HG03439 (cell line): Measurements from ENCODE around the gene AFAP1.

Source experiments
- ATAC-seq: cut with Tn5 transposase; IDR thresholded peaks from one replicate; pipeline ENCODE4 v1.9.1; 2021; ENCODE audit warnings: mild to moderate bottlenecking, moderate library complexity; ENCODE audit not compliant: unreplicated experiment

The AFAP1 gene

DNA sequence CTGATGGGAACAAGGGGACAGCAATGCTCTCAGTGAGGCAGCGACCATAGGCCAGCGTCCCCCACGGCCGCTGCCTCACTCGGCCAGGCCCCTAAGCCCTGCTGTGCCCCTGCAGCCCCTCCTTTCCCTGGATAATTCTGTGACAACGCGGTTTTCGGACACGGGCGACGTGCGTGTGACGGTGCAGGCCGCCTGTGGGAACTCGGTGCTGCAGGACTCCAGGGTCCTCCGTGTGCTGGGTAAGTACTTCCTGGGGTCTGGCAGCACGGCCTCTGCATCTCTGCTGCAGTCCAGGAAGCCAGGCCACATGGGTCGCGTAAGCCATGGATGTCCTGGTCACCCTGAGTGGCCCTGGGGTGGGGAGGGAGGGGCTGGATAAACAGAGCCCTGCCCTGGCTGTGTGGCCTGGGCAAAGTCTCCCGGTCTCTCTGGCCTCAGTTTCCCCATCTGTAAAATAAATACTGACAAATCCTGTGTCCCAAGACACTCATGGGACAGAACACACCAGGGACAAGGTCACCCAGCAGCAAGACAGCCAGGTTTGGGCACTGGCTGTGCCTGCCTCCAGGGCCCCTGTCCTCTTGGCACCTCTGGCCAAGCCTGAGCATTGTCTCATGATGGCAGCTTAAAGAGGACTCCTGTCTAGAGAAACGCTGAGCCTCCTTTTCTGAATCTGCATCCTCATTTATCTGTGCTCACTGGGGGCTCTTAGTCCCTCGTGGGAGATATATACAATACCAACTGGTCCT lies 212.8 kb downstream of the AFAP1 start:
- ATAC-seq, result no peak

DNA sequence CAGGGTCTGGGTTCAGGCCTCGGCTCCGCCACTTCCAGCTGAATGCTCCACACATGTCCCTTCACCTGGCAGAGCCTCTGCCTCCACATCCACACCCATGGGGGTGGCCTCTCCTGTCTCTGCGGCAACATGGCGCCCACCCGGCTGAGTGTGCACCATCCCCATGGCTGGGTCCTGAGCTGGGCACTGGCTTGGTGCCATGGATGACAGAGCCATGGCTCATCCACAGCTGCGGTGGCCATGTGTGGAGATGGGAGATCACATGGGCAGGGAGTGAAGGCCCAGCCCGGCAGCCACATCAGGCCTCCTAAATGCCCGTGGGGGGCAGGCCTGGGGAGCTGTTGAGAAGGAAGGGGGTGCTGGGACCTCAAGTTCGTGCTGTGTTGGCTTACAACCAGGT lies 213.7 kb downstream of the AFAP1 start:
- ATAC-seq, result no peak

DNA sequence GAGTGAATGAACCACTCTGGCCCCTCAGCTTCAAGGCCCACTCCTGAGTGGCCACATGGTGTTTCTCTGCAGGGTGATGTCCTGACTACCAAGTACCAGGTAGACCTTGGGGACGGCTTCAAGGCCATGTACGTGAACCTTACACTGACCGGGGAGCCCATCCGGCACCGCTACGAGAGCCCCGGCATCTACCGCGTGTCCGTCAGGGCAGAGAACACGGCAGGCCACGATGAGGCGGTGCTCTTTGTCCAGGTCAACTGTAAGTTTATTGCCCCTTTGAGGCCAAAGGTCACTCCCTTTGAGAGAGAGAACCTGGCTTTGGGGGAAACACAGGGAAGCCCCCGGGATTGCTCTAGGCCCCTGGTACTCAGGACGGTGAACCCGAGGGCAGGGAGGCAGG lies 216.0 kb downstream of the AFAP1 start:
- ATAC-seq, result no peak

DNA sequence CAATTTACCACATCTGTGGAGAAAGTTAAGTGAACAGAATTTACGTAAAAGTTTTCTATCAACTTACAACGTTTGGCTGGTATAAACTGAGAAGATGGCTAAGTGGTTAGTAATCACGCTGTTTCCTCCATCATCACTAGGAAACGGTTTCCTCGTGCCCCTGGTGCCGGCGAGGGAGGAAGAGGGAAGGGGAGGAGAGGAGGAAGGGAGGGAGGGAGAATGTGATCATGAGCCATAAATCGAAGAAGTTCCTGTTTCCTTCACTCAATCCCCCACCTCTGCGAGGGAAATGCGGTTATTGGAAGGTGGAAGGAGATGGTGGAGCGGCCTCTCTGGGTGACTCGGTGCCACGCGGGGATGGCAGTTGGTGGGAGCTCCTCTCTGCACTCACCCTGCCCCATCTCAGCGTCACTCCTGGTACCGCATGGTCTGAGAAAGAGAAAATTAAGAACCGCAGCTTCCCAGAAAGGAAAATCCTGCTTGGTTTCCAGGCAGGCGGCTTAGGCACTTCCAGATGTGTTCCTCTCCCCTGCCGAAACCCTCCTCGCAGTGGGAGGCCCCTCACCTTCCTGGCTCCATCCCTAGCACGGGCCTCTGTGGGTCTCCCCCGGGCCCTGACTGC lies 216.8 kb downstream of the AFAP1 start:
- ATAC-seq, result no peak

DNA sequence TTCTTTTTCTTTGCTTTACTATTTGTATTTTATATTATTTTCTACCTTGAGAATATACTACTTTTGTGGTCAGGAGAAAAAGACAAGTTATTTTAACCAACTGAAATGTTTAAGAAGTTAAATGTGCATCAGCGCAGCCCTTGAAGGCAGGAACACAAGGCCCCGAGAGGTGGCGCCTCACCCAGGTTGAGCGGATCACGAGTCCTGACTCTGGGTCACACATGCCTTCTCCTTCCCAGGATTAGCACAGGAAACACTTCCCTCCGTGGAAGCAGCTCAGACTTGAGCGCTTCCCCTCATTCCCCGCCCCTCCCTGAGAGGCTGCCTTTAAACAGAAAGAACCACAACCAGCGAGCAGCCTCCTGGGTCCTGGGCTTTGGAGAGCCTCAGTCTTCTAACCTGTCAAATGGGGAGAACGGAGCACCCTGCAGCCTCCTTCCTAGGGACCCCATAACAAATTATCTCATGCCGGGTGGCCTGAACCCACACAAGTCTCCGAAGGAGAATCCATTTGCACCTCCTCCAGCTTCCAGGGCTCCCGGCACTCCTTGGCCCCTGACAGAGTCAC lies 217.6 kb downstream of the AFAP1 start:
- no peak for ATAC-seq

DNA sequence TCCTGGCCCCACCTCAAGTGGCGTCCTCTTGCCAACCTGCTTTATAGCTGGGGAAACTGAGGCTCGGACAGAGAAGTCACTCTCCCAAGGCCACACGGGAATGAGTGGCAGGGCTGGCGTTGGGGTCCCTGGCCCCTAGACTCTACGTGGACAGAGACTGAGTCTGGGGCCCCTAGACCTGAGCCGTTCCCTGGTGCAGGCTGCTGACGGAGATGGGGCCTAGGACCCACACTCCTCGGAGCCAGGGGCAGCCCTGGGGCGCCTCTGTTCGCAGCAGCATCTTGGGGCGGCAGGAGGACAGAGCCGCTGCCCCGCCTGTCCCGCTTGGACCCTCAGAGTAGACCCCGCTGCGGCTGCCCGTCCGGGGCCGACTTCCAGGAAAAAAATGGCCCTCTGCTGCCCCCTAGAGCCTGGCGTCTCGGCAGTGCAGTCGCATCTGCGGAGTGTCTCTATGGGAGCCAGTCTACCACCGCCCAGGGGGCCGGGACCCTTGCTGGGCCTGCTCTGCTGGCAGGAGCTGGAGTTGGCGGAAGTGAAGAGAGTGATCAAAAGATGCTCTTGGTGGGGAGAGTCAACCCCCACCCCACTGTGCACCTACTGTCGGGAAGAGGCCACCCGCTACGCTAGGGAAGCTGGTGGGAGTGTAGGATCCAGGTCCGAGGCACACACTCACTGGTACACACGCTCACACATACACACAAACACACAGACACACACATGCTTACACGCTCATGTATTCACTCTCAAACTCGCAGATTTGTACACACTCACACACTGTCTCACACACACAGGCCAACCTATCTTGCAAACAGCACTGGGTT lies 220.1 kb downstream of the AFAP1 start:
- ATAC-seq, result no peak

DNA sequence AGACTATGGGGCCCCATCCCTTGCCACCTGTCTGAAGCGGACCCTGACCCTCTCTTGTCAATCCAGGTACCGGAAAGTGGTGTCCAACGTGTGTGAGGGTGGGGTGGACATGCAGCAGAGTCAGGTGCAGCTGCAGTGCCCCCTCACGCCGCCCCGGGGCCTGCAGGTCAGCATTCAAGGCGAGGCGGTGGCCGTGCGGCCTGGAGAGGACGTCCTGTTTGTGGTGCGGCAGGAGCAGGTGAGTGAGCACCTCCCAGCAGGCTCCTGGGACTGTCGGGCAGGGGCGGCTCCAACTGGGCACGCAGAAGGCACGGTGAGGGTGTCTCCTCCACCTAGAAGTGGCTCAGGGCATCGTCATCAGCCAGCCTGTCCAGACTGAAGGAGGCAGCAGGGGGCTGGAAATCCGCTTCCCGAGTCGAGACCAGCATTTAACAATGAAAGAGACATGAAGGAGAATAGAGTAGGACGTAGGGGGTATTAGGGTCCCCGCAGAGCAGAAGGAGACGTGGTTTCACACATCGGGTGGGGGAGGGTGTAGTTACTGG lies 221.6 kb downstream of the AFAP1 start:
- ATAC-seq, result no peak

DNA sequence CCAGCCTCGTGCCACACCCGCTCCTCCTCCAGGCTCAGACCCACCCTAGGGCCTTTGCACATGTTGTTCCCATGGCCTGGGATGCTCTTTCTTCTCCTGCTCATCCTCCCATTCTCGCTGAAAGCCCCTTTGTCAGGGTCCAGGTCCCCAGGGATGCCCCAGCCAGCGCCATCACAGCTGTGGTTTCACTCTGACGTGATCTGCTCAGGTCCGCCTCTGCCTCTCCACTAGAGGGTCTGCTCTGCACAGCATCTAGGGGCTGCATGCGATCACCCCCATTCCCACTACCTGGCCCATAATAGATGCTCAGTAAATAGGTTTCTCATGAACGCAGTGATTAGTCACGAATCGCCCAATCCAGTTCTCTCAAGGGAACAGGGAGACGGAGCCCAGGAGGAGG lies 222.5 kb downstream of the AFAP1 start:
- no peak for ATAC-seq

DNA sequence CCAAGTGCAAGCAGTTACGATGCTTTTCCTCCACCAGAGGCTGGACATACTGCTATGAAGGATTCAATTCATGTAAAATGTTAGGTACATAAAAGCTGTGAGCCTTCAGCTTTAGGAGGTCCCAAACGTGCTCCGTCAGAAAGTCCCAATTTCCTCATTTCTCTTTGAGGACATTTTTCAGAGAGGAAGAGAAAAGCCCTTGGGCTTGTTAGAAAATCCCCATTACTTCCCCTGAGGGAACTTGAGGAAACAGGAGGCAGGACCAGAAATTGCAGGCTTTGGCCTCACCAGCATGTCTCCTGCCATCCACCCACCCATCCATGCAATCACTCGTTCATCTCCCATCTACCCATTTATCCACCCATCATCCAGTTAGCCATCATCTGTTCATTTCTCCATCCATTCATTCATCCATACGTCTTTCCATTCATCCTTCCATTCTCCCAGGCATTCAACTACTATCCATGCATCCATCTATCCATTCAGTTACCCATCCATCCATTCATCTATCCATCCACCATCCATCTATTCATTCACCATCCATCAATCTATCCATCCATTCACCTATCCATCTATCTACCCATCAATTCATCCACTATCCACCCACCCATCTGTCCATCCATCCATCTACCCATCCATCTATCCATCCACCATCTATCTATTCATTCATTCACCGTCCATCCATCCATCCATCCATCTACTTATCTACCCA lies 223.5 kb downstream of the AFAP1 start:
- no peak for ATAC-seq

DNA sequence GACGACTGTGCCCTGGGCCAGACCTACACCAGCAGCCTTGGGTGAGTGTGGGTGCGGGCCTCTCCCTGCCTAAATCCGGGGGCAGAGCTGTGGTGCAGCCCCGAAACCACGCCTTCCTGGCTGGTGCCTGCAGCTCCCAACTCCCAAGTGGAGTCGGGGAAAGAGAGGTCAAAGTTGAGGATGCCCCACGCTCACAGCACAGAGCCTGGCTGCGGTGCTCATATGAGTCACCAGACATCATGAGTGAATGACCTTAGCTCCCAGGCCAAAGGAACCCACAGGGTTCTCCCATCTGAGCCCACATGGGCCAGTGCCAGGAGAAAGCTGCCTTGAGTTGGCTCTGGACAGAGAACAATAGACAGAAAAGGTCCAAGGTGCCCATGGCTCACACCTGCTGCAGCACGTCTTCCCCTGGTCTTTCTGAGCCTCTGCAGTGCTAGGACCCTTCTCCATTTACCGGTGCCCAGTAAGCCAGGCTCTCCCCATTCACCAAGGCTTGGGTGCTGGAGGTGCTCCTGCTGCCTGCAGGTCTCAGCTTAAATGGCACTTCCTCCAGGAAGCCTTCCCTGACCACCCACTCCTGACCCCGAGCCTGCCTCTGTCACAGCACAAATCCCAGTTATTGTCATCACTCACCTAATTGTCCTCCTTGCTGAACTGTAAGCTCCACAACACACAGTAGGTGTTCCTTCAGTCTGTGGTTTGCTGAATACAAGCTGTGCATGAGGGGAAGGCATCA lies 224.2 kb downstream of the AFAP1 start:
- ATAC-seq, result no peak

DNA sequence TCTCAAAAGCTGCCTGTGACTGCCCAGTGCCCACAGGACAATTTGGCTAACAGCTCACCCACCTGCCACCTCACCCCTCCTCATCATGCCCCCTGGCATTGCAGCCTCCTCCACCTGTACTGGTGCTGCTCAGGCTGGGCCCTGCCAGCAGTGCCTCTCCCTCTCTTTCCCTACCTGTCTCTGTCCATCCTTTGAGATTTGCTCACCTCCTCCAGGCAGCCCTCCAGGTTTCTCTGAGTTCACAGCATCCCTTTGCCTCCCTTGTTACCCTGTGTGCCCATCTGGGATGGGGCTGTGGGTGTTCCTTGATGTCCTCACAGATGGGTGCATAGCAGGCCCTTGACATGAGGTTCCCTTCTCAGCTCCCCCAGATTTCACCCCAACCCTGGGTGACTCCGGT lies 224.9 kb downstream of the AFAP1 start:
- no peak for ATAC-seq

DNA sequence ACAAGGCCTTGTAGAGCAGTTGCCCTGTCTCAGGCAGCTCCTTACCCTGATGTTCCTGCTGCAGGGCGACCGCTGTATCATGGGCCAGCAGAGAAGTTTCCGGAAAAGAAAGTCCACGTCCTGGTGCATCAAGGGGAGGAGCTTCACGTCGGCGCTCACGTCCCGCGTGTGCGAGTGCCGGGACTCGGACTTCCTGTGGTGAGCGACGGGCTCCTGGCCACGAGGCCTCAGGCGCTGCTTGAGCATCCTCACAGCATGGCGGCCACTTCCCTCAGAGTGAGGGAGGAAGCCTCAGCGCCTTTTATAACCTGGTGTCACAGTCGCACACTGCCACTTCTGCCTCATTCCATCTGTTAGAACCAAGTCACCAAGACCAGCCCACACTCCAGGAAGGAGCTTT lies 225.5 kb downstream of the AFAP1 start:
- ATAC-seq, result no peak

DNA sequence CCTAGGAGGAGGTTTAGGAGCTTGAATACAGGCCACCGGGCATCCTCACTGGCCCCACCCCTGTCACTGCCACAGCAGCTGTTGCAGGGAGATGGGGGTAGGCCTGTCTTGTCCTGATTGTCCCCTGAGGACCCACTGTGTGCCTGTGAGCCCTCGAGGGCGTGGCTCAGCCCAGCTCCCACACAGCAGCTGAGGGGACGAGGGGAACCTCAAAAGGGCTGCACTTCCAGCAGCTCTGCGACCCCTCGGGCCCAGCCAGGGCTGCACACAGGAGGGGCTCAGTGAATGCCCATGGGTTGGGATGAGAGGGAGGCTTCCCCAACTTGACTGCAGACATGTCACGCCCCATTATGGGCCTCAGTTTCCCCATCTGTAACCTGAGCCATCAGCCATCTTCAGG lies 225.9 kb downstream of the AFAP1 start:
- no peak for ATAC-seq

DNA sequence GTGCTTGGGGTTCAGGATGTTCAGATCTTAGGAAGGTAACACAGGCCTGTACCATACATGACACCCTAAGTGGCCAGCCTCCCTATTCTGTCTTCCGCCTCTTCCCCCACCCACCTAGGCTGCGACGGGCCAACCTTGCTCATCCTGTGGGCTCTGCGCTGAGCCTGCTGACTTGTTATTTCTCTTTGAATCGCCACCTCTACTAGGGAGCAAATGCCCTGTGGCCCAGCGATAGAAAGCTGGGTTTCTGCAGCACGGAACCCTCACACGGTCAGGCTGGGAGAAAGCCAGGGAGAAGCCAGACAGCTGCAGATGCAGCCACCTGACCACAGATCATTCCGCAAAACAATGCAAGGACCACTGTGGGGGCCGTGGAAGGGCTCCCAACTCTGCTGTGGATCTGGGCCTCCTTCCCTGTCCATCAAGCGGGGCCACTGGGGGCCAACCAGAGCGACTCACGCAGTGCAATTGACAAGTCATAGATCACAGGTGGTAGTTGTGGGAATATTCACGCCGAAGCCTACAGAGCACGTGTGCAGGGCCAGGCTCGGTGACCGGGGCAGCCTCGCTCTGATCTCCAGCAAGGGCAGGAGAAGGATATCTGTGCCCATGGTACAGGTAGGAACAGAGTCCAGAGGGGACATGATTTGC lies 227.5 kb downstream of the AFAP1 start:
- no peak for ATAC-seq

DNA sequence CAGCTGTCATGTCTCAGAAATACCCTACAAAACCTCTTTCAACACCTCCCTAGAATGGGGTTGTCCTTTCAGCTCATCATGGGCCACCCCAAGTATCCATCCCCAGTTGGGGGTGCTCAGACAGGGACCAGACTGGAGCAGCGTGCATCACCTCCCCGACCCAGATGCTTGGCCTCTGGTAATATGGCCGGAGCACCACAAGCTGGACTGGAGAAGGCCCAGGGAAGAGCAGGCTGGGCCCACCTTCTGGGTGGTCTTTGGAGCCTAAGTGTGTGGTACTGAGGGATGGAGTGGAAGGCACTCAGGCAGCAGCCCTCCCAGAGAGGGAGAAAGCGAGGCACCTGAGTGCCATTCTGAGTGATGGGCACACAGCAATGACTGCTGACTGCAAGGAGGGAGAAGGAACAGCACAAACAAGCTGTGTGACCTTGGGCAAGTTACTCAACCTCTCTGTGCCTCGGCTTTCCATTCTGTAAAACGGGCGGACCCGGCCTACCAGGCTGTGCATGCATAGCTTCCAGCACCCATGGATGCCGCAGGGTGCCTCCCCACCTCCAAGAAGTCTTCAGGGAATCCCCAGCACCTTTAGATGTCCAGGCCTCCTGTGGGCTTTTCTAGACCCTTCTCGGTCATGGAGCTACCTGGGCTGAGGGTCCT lies 228.2 kb downstream of the AFAP1 start:
- no peak for ATAC-seq

DNA sequence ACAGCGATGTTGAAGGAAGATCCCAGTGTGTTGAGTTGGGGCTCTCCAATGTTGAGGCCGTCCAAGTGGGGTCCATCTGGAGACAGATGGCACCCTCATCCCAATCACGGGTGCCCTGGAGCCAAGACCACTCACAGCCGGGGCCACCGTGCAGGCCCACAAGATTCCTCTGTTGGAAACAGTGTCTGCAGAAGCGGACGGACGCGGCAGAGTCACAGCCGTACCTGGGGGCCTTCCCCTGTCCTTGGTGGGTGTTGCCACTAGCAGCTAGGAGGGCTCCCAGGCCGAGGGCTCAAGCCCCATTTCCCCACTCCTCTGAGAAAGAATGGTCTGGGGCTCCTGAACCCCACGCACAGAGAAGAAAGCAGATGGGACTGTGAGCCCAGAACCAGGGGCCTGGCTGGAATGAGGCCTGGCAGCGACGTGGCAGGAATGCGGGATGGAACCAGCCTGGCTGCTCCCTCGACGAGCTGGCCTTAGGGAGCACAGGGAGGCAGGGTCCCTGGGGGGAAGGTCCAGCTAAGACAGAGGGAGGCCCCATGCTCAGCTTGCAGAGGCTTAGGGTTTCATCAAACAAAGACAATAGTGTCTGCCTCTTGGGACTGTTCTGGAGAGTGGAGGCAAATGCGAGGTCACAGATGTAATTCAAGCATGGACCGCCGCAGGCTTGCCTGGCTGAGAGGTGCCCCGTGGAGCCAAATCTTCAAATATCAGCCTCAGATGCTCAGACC lies 228.9 kb downstream of the AFAP1 start:
- no peak for ATAC-seq

DNA sequence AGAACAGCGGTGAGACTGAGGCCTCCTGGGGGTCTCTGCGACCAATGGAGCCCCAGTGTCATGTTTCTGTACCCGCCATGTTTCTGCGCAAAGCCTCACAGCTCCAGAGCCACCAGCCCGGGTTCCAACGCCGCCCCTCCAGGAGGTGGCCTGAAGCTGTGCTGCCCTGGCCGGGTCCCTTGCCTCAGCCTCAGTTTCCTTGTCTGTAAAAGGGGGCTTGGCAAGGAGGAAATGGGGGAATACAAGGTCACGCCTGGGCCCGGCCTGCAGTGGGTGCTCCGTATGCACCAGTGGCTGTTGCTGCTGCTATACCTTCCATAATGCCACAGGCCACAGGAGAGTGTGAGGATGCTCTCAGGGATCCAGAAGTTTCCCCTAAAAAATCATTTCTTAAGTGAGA lies 229.5 kb downstream of the AFAP1 start:
- no peak for ATAC-seq

DNA sequence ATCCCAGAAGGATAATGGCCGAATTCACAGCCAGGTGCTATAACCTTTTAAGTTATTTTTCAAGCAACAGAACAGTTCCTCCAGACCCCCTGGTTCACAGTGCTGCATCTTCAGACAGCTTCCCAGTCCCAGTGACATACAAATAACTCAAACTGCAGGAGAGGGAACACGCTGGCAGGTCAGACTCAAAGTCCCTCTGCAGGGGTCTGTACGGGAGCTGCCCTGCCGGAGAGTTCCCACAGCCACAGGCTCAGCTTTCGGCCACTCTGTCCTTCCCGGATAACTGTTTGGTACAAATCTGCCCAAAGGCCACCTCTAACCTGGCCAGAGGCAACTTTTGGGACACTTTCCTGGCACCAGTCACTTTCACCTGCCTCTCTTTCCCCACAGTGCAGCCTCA lies 230.2 kb downstream of the AFAP1 start:
- ATAC-seq, result no peak
